BLaER1 treated with 17β-estradiol and CSF1 and Interleukin-3, amounts not matched to agents 10 nM and 100 nM (cell line): ENCODE measurements around the gene LDHD.
A peak's percentile ranks its signal among the peaks of the same experiment; 100 is the strongest.

Experiments
- H3K27ac ChIP-seq, 11 experiments: shearing (Covaris generic); formaldehyde crosslinking; 2 replicates each; pipeline ENCODE4 v1.8.1; 2022
- H3K27me3 ChIP-seq, 11 experiments: shearing (Covaris generic); formaldehyde crosslinking; 2 replicates each; pipeline ENCODE4 v1.8.1; 2022
- H3K36me3 ChIP-seq, 11 experiments: shearing (Covaris generic); formaldehyde crosslinking; 2 replicates each; pipeline ENCODE4 v1.8.1; 2022
- H3K4me1 ChIP-seq, 10 experiments: shearing (Covaris generic); formaldehyde crosslinking; 2 replicates each; pipeline ENCODE4 v1.8.1; 2022
- H3K4me2 ChIP-seq, 11 experiments: shearing (Covaris generic); formaldehyde crosslinking; 2 replicates each; pipeline ENCODE4 v1.8.1; 2022
- H3K4me3 ChIP-seq, 10 experiments: shearing (Covaris generic); formaldehyde crosslinking; 2 replicates each; pipeline ENCODE4 v1.8.1; 2022
- H3K9ac ChIP-seq, 11 experiments: shearing (Covaris generic); formaldehyde crosslinking; 2 replicates each; pipeline ENCODE4 v1.8.1; 2022
- H3K9me3 ChIP-seq, 11 experiments: shearing (Covaris generic); formaldehyde crosslinking; replicated peaks in 1 of 11; 2 replicates each; pipeline ENCODE4 v1.8.1; 2022
- H4K20me1 ChIP-seq, 11 experiments: shearing (Covaris generic); formaldehyde crosslinking; 2 replicates each; pipeline ENCODE4 v1.8.1; 2022
- Cebpa-rat ChIP-seq, 11 experiments: shearing (Covaris generic); IDR thresholded peaks; 2 replicates each; pipeline ENCODE4 v1.8.1; 2022

The LDHD gene

DNA sequence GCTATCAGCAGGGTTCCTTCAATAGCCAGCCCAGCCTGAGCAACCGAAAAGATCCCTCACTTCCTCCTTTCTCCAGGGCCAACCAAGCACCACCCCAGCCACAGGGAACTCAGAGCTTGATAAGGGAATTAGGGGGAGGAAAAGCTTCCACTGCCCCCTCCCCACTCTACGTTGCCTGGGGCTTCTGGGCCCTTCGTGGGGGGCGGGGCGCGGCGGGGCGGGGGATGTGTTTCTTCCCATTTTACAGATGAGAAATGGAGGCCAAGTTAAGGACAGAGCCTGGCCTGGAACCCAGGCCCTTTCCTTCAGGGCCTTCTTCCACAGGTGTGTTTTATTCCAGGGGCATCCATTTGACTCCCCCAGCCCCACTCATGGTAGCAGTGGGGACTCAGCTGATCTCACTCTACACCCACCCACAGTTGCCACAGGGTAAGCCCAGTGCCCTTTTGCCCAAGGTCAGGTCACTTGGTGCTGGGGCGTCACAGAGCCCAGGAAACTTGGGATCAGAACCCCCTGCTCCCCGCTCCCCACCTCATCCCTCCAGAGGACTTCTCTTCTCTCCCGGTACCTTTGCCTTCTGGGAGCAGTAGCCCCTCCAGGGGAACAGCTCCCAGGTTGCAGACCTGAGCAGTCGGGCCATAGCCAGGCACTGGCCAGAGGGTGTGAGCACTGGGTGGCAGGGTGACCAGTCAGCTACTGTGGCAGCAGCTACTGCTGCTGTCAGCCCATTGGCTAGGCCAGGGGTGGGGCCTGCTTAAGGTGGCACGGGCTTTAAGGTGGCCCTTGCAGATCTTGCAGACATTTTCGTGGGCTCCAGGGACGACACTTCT is at the start of gene LDHD:
TSS of gene LDHD (minus strand) at position 700 of the 830 bp plus-strand sequence. CDS start at position 640, 60 bp downstream.
- Histone ChIP-seq H4K20me1 (peaks cover 0 to 26% (median 11%) of the 10 kb centered on the region in 11 experiments; a peak in 6 of 22 replicates), H3K27me3 (peaks cover 0 to 19% (median 0%) of the 10 kb centered on the region in 11 experiments; a peak in 6 of 22 replicates), H3K27ac (no peak within 1 kb of the TSS), H3K36me3 (no peaks in the 10 kb centered on the region), H3K9me3 (peaks cover 9 to 29% (median 15%) of the 10 kb centered on the region in 11 experiments), H3K4me2 (peak within 1 kb of the TSS in 3 of 11 experiments; percentile 39 to 47 (median 44); a peak in 5 of 22 replicates), H3K9ac (no peak within 1 kb of the TSS), H3K4me3 (no peak within 1 kb of the TSS), H3K4me1 (peaks cover 22 to 35% (median 30%) of the 10 kb centered on the region in 10 experiments)
- no peak for TF ChIP-seq Cebpa-rat (IDR thresholded peaks at IDR 0.05)

GRCh38 chr16:75160386-75160785 is 43.8 kb upstream of the LDHD start:
- peaks cover 0 to 9% (median 0%) of the 10 kb centered on the region in 10 experiments; a peak in 3 of 20 replicates for H3K4me1 ChIP-seq
- H3K4me2 ChIP-seq: 0 out of 22 replicates have a peak overlapping the region, but pooled peaks of 2 of the 11 experiments have one; percentile 8 to 15
- H3K4me3 ChIP-seq: no peak overlapping the region
- H3K27ac ChIP-seq: no peak overlapping the region
- peaks cover 94 to 98% (median 97%) of the 10 kb centered on the region in 11 experiments for H3K9me3 ChIP-seq
- no peak overlapping the region for H3K9ac ChIP-seq
- no peaks in the 10 kb centered on the region for H3K27me3 ChIP-seq
- peaks cover 91 to 98% (median 96%) of the 10 kb centered on the region in 11 experiments for H3K36me3 ChIP-seq
- no peaks in the 10 kb centered on the region for H4K20me1 ChIP-seq
- no peak for TF ChIP-seq Cebpa-rat (IDR thresholded peaks at IDR 0.05)

DNA sequence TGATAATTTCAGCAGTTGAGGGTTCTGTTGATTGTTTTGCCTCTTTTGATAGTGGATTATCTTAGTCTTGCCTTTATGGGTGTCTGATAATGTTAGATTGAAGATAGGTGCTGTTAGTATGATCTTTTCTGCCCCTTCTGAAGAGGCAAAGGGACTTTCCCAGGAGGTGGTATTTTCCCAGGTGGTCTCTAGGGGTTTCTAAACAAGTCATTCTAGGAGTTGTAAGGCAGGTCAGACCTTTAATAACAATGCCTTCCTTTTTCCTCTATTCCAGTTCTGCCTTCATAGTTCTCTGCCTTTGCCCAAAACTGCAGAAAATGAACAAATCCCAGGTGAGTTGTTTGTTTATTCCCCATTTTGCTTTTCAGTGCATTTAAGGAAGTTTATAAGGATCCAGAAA is 36.1 kb upstream of the LDHD start:
- H3K9me3 ChIP-seq: peaks cover 78 to 83% (median 80%) of the 10 kb centered on the region in 11 experiments
- no peak overlapping the region for H3K9ac ChIP-seq
- H3K27ac ChIP-seq: no peak overlapping the region
- H3K27me3 ChIP-seq: no peaks in the 10 kb centered on the region
- H3K4me1 ChIP-seq: peaks cover 0 to 12% (median 8%) of the 10 kb centered on the region in 10 experiments; a peak in 11 of 20 replicates
- H3K4me2 ChIP-seq: no peak overlapping the region
- no peak for TF ChIP-seq Cebpa-rat (IDR thresholded peaks at IDR 0.05)
- H4K20me1 ChIP-seq: no peaks in the 10 kb centered on the region; a peak in 1 of 22 replicates
- H3K4me3 ChIP-seq: no peak overlapping the region; a peak in 1 of 20 replicates
- peaks cover 66 to 81% (median 75%) of the 10 kb centered on the region in 11 experiments for H3K36me3 ChIP-seq

GRCh38 chr16:75151798-75152197 is 35.2 kb upstream of the LDHD start:
- H3K9me3 ChIP-seq: peaks cover 70 to 74% (median 72%) of the 10 kb centered on the region in 11 experiments
- H3K36me3 ChIP-seq: peaks cover 57 to 72% (median 67%) of the 10 kb centered on the region in 11 experiments
- peaks cover 0 to 14% (median 8%) of the 10 kb centered on the region in 10 experiments; a peak in 11 of 20 replicates for H3K4me1 ChIP-seq
- TF ChIP-seq Cebpa-rat (IDR thresholded peaks at IDR 0.05): no peak
- H4K20me1 ChIP-seq: no peaks in the 10 kb centered on the region; a peak in 1 of 22 replicates
- H3K27me3 ChIP-seq: no peaks in the 10 kb centered on the region
- H3K4me3 ChIP-seq: no peak overlapping the region
- no peak overlapping the region for H3K4me2 ChIP-seq
- H3K27ac ChIP-seq: no peak overlapping the region
- H3K9ac ChIP-seq: no peak overlapping the region

- H3K9me3 ChIP-seq: peaks cover 49 to 58% (median 53%) of the 10 kb centered on the region in 11 experiments
- H3K27me3 ChIP-seq: no peaks in the 10 kb centered on the region
- peak within 1 kb of the TSS; percentile 64 to 83 (median 77) for H3K4me2 ChIP-seq
- TF ChIP-seq Cebpa-rat (IDR thresholded peaks at IDR 0.05): no peak
- H3K4me3 ChIP-seq: peak within 1 kb of the TSS; percentile 79 to 97 (median 88)
- peaks cover 26 to 40% (median 35%) of the 10 kb centered on the region in 11 experiments for H3K36me3 ChIP-seq
- no peaks in the 10 kb centered on the region; a peak in 1 of 22 replicates for H4K20me1 ChIP-seq
- H3K4me1 ChIP-seq: peaks cover 0 to 14% (median 8%) of the 10 kb centered on the region in 10 experiments; a peak in 11 of 20 replicates
- H3K27ac ChIP-seq: peak within 1 kb of the TSS; percentile 94 to 98 (median 96)
- H3K9ac ChIP-seq: peak within 1 kb of the TSS; percentile 93 to 99 (median 96)
These were observed 32.0 kb upstream of the LDHD start, which contains the start of gene ZFP1 for GRCh38 chr16:75148311-75149195. ZFP1 (plus strand) TSS chr16:75148524; CDS start chr16:75152952, 4,428 bp downstream.

- peak overlapping the region in 9 of 11 experiments; percentile 93 to 99 (median 96); a peak in 13 of 22 replicates for H3K9ac ChIP-seq
- peaks cover 43 to 52% (median 47%) of the 10 kb centered on the region in 11 experiments for H3K9me3 ChIP-seq
- no peaks in the 10 kb centered on the region for H3K27me3 ChIP-seq
- no peak for TF ChIP-seq Cebpa-rat (IDR thresholded peaks at IDR 0.05)
- peaks cover 19 to 34% (median 29%) of the 10 kb centered on the region in 11 experiments for H3K36me3 ChIP-seq
- H3K4me2 ChIP-seq: peak overlapping the region in 9 of 11 experiments; percentile 7 to 73 (median 49); a peak in 10 of 22 replicates
- H4K20me1 ChIP-seq: no peaks in the 10 kb centered on the region; a peak in 1 of 22 replicates
- H3K4me3 ChIP-seq: peak overlapping the region; percentile 79 to 97 (median 88); a peak in 17 of 20 replicates
- H3K27ac ChIP-seq: peak overlapping the region in 6 of 11 experiments; percentile 95 to 98 (median 96); a peak in 9 of 22 replicates
- H3K4me1 ChIP-seq: peaks cover 0 to 14% (median 8%) of the 10 kb centered on the region in 10 experiments; a peak in 11 of 20 replicates
These were observed 31.4 kb upstream of the LDHD start for GRCh38 chr16:75147968-75148310.

GRCh38 chr16:75143941-75144340 is 27.4 kb upstream of the LDHD start:
- peaks cover 0 to 6% (median 0%) of the 10 kb centered on the region in 10 experiments; a peak in 2 of 20 replicates for H3K4me1 ChIP-seq
- no peaks in the 10 kb centered on the region for H3K27me3 ChIP-seq
- H3K4me3 ChIP-seq: no peak overlapping the region
- H4K20me1 ChIP-seq: no peaks in the 10 kb centered on the region
- H3K4me2 ChIP-seq: no peak overlapping the region
- H3K27ac ChIP-seq: no peak overlapping the region
- H3K36me3 ChIP-seq: no peaks in the 10 kb centered on the region
- no peak for TF ChIP-seq Cebpa-rat (IDR thresholded peaks at IDR 0.05)
- no peak overlapping the region for H3K9ac ChIP-seq
- peaks cover 9 to 32% (median 16%) of the 10 kb centered on the region in 11 experiments; a peak in 21 of 22 replicates for H3K9me3 ChIP-seq

- H3K9ac ChIP-seq: no peak overlapping the region
- H4K20me1 ChIP-seq: no peaks in the 10 kb centered on the region
- H3K4me2 ChIP-seq: no peak overlapping the region
- H3K36me3 ChIP-seq: no peaks in the 10 kb centered on the region
- H3K4me3 ChIP-seq: no peak overlapping the region
- H3K27me3 ChIP-seq: no peaks in the 10 kb centered on the region
- TF ChIP-seq Cebpa-rat (IDR thresholded peaks at IDR 0.05): no peak
- peaks cover 0 to 21% (median 7%) of the 10 kb centered on the region in 11 experiments; a peak in 9 of 22 replicates for H3K9me3 ChIP-seq
- H3K4me1 ChIP-seq: no peaks in the 10 kb centered on the region; a peak in 1 of 20 replicates
- H3K27ac ChIP-seq: no peak overlapping the region
These were observed 22.9 kb upstream of the LDHD start for GRCh38 chr16:75139498-75139897.
